Suprapubic skin (tissue), 3 donors: ENCODE results near the gene BMPR1B.

Experiments
- CTCF ChIP-seq, 2 donors: fragments of 200-600 bp in 1 of 2; fragments of 450-650 bp in 1 of 2; sonication (generic) in 1 of 2; IDR thresholded peaks; one replicate each; pipeline ENCODE4 v1.5.1; 2016 to 2019; ENCODE audit warnings: antibody characterized with exemption in 2 of 2, mild to moderate bottlenecking in 1 of 2, moderate library complexity in 1 of 2
- POLR2AphosphoS5 ChIP-seq, 3 donors: sonication (generic); formaldehyde crosslinking; IDR thresholded peaks; one replicate each; pipeline ENCODE4 v1.6.1; 2017; ENCODE audit warnings: antibody characterized with exemption in 3 of 3

GRCh38 chr4:95020521-95020920 is 262.8 kb downstream of the BMPR1B start:
- TF ChIP-seq CTCF (IDR thresholded peaks at IDR 0.05) (no peak), POLR2AphosphoS5 (IDR thresholded peaks at IDR 0.05) (no peak)
